IMR-90 (cell line): ENCODE measurements around the gene ZSCAN18. TPM values are rescaled to one million over a fixed set of nuclear protein-coding genes. Genes with fewer than 3 reads are reported as not detected.

Experiments used
- ATAC-seq: fragments of 200-7000 bp; cut with Tn5 transposase; 2 replicates; pipeline ENCODE4 v1.9.1; 2020; ENCODE audit warnings: low read depth, mild to moderate bottlenecking, moderate library complexity
- BruUV-seq: library from RNA; stranded (reverse); fragments of 400-500 nt; replicated peaks from 2 replicates; lab custom pipeline; 2021; lab: Mats Ljungman, UMichigan
- CTCF ChIA-PET: fragments of 300-600 bp; formaldehyde crosslinking; extraction: SDS; loops from one replicate; lab custom pipeline; 2021; ENCODE audit warnings: antibody characterized with exemption; lab: Yijun Ruan, JAX
- POLR2A ChIA-PET: fragments of 300-600 bp; sonication (Branson Sonifier 250); formaldehyde crosslinking; loops from one replicate; lab custom pipeline; 2022; ENCODE audit warnings: antibody characterized with exemption; ENCODE audit not compliant: unreplicated experiment; lab: Charles Lee
- DNase-seq: peaks from one replicate; pipeline ENCODE4 v3.0.0; 2013
- H2AFZ ChIP-seq: replicated peaks from 2 replicates; pipeline ENCODE3; 2013; ENCODE audit warnings: low read length, mild to moderate bottlenecking; ENCODE audit not compliant: poor library complexity
- H2AK5ac ChIP-seq: 2 replicates; pipeline ENCODE4 v1.6.1; 2013; ENCODE audit warnings: low read depth, low read length, inconsistent platforms
- H2AK9ac ChIP-seq: replicated peaks from 2 replicates; pipeline ENCODE3; 2013; ENCODE audit warnings: mild to moderate bottlenecking, low read depth, low read length, moderate library complexity; ENCODE audit not compliant: poor library complexity
- H2BK120ac ChIP-seq: 2 replicates; pipeline ENCODE4 v1.6.1; 2013; ENCODE audit warnings: low read depth, low read length, inconsistent platforms
- H2BK15ac ChIP-seq: 3 replicates; pipeline ENCODE4 v1.6.1; 2013; ENCODE audit warnings: low read depth, low read length, inconsistent platforms
- H2BK20ac ChIP-seq: 2 replicates; pipeline ENCODE4 v1.6.1; 2013; ENCODE audit warnings: low read depth, mild to moderate bottlenecking, inconsistent platforms, low read length, moderate library complexity
- H2BK5ac ChIP-seq: 2 replicates; pipeline ENCODE4 v1.6.1; 2013; ENCODE audit warnings: mild to moderate bottlenecking, low read depth, low read length, inconsistent platforms; ENCODE audit not compliant: poor library complexity, severe bottlenecking
- H3K14ac ChIP-seq: replicated peaks from 2 replicates; pipeline ENCODE4 v1.6.1; 2013; ENCODE audit warnings: low read depth, low read length, inconsistent platforms
- H3K18ac ChIP-seq: 2 replicates; pipeline ENCODE4 v1.6.1; 2013; ENCODE audit warnings: low read depth, low read length, control low read depth
- H3K23ac ChIP-seq: 2 replicates; pipeline ENCODE4 v1.6.1; 2013; ENCODE audit warnings: low read depth, low read length, inconsistent platforms
- H3K27ac ChIP-seq: 2 replicates; pipeline ENCODE4 v1.5.1; 2013; ENCODE audit warnings: mild to moderate bottlenecking, control low read depth, low read length; ENCODE audit not compliant: insufficient read depth
- H3K27me3 ChIP-seq: 2 replicates; pipeline ENCODE4 v1.6.1; 2013; ENCODE audit warnings: low read length; ENCODE audit not compliant: control insufficient read depth, insufficient read depth
- H3K36me3 ChIP-seq: 2 replicates; pipeline ENCODE4 v1.6.1; 2013; ENCODE audit warnings: low read length, mixed read lengths; ENCODE audit not compliant: control insufficient read depth, insufficient read depth
- H3K4ac ChIP-seq: 2 replicates; pipeline ENCODE4 v1.6.1; 2013; ENCODE audit warnings: low read depth, low read length, inconsistent platforms
- H3K4me1 ChIP-seq: 2 replicates; pipeline ENCODE4 v1.6.1; 2013; ENCODE audit warnings: low read length, mixed read lengths; ENCODE audit not compliant: control insufficient read depth, insufficient read depth
- H3K4me2 ChIP-seq: 2 replicates; pipeline ENCODE4 v1.6.1; 2013; ENCODE audit warnings: low read depth, mild to moderate bottlenecking, control low read depth, low read length, moderate library complexity
- H3K4me3 ChIP-seq: 2 replicates; pipeline ENCODE4 v1.5.1; 2013; ENCODE audit warnings: low read depth, mild to moderate bottlenecking, control low read depth, low read length, moderate library complexity; ENCODE audit not compliant: insufficient read depth
- H3K56ac ChIP-seq: 2 replicates; pipeline ENCODE4 v1.6.1; 2013; ENCODE audit warnings: low read length, inconsistent platforms; ENCODE audit not compliant: insufficient read depth; ENCODE audit errors: extremely low read depth
- H3K79me1 ChIP-seq, 2 experiments: 2 replicates each; pipeline ENCODE4 v1.6.1; 2013; ENCODE audit warnings: low read length in 2 of 2, inconsistent platforms in 1 of 2, low read depth in 1 of 2
- H3K9ac ChIP-seq: 2 replicates; pipeline ENCODE4 v1.6.1; 2013; ENCODE audit warnings: low read depth, low read length, control low read depth
- H3K9me1 ChIP-seq: 2 replicates; pipeline ENCODE4 v1.6.1; 2013; ENCODE audit warnings: low read length, inconsistent platforms; ENCODE audit not compliant: insufficient read depth
- H3K9me3 ChIP-seq: 2 replicates; pipeline ENCODE4 v1.6.1; 2013; ENCODE audit warnings: low read length; ENCODE audit not compliant: control insufficient read depth, insufficient read depth
- H4K20me1 ChIP-seq: 2 replicates; pipeline ENCODE4 v1.6.1; 2013; ENCODE audit warnings: low read length, inconsistent platforms; ENCODE audit not compliant: insufficient read depth
- H4K5ac ChIP-seq: 2 replicates; pipeline ENCODE4 v1.6.1; 2013; ENCODE audit warnings: mild to moderate bottlenecking, low read depth, low read length, control low read depth
- H4K8ac ChIP-seq, 2 experiments: 2 replicates each; pipeline ENCODE4 v1.6.1; 2013; ENCODE audit warnings: low read depth in 2 of 2, low read length in 2 of 2, control low read depth in 1 of 2, inconsistent platforms in 1 of 2
- H4K91ac ChIP-seq: 2 replicates; pipeline ENCODE4 v1.6.1; 2013; ENCODE audit warnings: low read depth, low read length, inconsistent platforms; ENCODE audit not compliant: insufficient read depth
- ELK1 ChIP-seq: fragments of 150-350 bp; IDR thresholded peaks from 2 replicates; pipeline ENCODE4 v1.6.1; 2016; ENCODE audit warnings: low read depth, mild to moderate bottlenecking, low read length, moderate library complexity, borderline replicate concordance
- MXI1 ChIP-seq: IDR thresholded peaks from 2 replicates; pipeline ENCODE4 v1.6.1; 2012; ENCODE audit warnings: low read depth, mild to moderate bottlenecking, low read length, moderate library complexity, borderline replicate concordance
- WGBS, 2 experiments: methylation state at CpG; one replicate each; pipeline versions ENCODE4 v1.1.5 to v1.1.7; 2013; ENCODE audit warnings: missing lambda C conversion rate in 2 of 2; ENCODE audit not compliant: insufficient read length in 1 of 2; ENCODE audit errors: extremely low coverage in 2 of 2; 5-methylcytosine and 5-hydroxymethylcytosine counted together
- dilution Hi-C: fragments of 300-500 bp; cut with HindIII; formaldehyde crosslinking; loops from one replicate; pipeline ENCODE4 v1.14.3; 2018; ENCODE audit warnings: low sequenced_read_pairs; ENCODE audit not compliant: unreplicated experiment
- in situ Hi-C: fragments of 300-500 bp; cut with MboI; formaldehyde crosslinking; loops from 3 replicates; pipeline ENCODE4 v1.14.3; 2019; ENCODE audit warnings: low sequenced_read_pairs, inconsistent platforms, mixed read lengths
- intact Hi-C: fragments of 100-400 bp; cut with micrococcal nuclease; formaldehyde crosslinking; loops from 2 replicates; pipeline ENCODE4 v1.10.0; 2022
- polyA plus RNA-seq, 3 experiments: library from polyadenylated mRNA; depleted of rRNA; stranded (reverse); fragments of >200 nt; gene quantifications; 2 replicates each; pipeline ENCODE4 v1.2.3, GENCODE V29; 2012; ENCODE audit warnings: low replicate concordance in 1 of 3
- total RNA-seq: library from RNA; depleted of rRNA; stranded (reverse); fragments of >200 nt; gene quantifications from 2 replicates; pipeline ENCODE4 v1.2.3, GENCODE V29; 2012

Gene ZSCAN18
- total and polyA plus RNA-seq, 2 of the 4 experiments (the other 2 are of a cell fraction), result 3.0 to 8.2 TPM

GRCh38 chr19:58044886-58045285 lies 53.1 kb downstream of the ZSCAN18 start:
- no peak overlapping the region for H3K4me2 ChIP-seq
- intact Hi-C loops, result no loop called here
- H2BK20ac ChIP-seq, result no peak overlapping the region
- H2BK5ac ChIP-seq, result no peak overlapping the region
- dilution Hi-C loops, result no loop called here
- TF ChIP-seq MXI1 (no peak), ELK1 (no peak)
- CTCF ChIA-PET, result no interaction called here
- H3K9me3 ChIP-seq, result peaks cover 76% of the 10 kb centered on the region
- DNase-seq, result no peak
- no peaks in the 10 kb centered on the region for H3K27me3 ChIP-seq
- POLR2A ChIA-PET, result no interaction called here
- H3K23ac ChIP-seq, result no peak overlapping the region
- no peak overlapping the region for H4K91ac ChIP-seq
- H4K5ac ChIP-seq, result no peak overlapping the region
- no peak overlapping the region for H3K4ac ChIP-seq
- no peak overlapping the region for H3K56ac ChIP-seq
- H2AK9ac ChIP-seq, result no peak overlapping the region
- no peak overlapping the region for H2BK15ac ChIP-seq
- H3K9ac ChIP-seq, result no peak overlapping the region
- H2AFZ ChIP-seq, result no peak overlapping the region
- ATAC-seq, result no peak
- no peak overlapping the region for H4K8ac ChIP-seq
- no peak overlapping the region for H3K14ac ChIP-seq
- H3K36me3 ChIP-seq, result no peaks in the 10 kb centered on the region
- H4K20me1 ChIP-seq, result no peaks in the 10 kb centered on the region
- H3K18ac ChIP-seq, result no peak overlapping the region
- no peak overlapping the region for H2AK5ac ChIP-seq
- H3K79me1 ChIP-seq, result no peaks in the 10 kb centered on the region
- no peak overlapping the region for H2BK120ac ChIP-seq
- no peak overlapping the region for H3K4me3 ChIP-seq
- no peaks in the 10 kb centered on the region for H3K9me1 ChIP-seq
- BruUV-seq, result no TSS peak
- in situ Hi-C loops, result no loop called here
- 90% methylated on average over 20 of the region's 26 CpGs; no CpG with 5 or more reads in 1 of the 2 experiments for WGBS, 2 experiments
- H3K4me1 ChIP-seq, result no peaks in the 10 kb centered on the region
- no peak overlapping the region for H3K27ac ChIP-seq
